GM18867 (cell line): ENCODE results near the gene ACACB.

Experiments
- ATAC-seq: cut with Tn5 transposase; IDR thresholded peaks from one replicate; pipeline ENCODE4 v1.9.1; 2021; ENCODE audit warnings: mild to moderate bottlenecking, moderate library complexity; ENCODE audit not compliant: unreplicated experiment

ACACB gene

DNA sequence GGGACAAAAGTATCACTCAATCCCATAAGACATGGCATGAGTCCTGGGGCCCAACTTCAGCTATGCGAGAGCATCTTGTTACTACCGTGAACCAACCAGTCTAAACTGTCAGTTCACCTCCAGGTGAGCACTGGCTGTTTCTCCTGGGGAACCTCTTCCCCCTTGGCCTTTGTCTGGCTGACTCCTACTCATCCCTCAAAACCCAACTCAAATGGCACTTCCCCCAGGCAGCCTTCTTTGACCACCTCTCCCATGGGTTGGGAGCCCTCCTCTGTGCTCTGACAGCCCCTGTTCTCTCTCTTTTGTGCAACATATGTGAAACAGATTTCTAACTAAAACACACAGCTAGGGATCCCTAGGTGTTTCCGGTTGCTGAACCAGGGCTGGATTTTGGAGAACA lies 155.0 kb downstream of the ACACB start:
- no peak for ATAC-seq

GRCh38 chr12:109273354-109273753 lies 157.0 kb downstream of the ACACB start:
- ATAC-seq: no peak

DNA sequence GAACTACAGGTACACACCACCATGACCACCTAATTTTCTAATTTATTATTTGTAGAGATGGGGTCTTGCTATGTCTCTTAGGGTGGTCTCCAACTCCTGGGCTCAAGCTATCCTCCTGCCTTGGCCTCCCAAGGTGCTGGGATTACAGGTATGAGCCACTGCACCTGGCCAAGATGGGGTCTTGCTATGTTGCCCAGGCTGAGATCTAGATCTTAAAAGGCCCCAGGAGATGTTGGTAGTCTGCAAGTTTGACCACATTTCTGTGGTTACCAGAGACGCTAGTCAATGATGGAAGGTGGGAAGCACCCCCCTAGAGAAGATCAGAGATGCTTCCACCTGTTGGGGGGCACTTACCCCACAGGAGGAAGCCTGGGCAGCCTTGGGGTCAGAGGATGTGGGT lies 158.0 kb downstream of the ACACB start:
- no peak for ATAC-seq

GRCh38 chr12:109275173-109275572 lies 158.8 kb downstream of the ACACB start:
- ATAC-seq: no peak

GRCh38 chr12:109276160-109276559 lies 159.8 kb downstream of the ACACB start:
- no peak for ATAC-seq

DNA sequence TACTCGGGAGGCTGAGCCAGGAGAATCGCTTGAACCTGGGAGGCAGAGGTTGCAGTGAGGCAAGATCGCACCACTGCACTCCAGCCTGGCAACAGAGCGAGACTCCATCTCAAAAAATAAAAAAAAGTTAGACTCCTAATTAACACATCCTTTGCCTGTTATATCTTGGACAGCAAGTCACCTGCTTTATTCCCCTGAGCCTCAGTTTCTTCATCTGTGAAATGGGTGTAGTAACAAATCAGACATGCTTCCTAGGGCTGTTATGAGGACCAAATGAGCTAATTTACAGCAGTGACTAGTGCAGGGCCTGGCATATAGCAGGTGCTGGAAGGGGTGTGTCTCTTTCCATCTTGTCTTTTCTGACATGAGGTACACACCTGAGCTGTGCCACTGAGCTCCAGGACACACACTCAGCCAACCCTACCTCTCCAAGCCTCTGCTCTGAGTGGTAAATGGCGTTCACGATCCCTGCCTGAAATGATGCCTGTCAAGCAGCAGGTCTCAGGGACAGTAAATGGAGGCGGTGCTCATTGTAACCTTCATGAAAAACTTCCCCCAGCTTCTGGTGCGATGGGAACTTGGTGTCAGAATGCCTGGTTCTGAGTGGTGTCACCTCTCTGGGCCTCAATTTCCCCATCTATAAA lies 161.0 kb downstream of the ACACB start:
- no peak for ATAC-seq

DNA sequence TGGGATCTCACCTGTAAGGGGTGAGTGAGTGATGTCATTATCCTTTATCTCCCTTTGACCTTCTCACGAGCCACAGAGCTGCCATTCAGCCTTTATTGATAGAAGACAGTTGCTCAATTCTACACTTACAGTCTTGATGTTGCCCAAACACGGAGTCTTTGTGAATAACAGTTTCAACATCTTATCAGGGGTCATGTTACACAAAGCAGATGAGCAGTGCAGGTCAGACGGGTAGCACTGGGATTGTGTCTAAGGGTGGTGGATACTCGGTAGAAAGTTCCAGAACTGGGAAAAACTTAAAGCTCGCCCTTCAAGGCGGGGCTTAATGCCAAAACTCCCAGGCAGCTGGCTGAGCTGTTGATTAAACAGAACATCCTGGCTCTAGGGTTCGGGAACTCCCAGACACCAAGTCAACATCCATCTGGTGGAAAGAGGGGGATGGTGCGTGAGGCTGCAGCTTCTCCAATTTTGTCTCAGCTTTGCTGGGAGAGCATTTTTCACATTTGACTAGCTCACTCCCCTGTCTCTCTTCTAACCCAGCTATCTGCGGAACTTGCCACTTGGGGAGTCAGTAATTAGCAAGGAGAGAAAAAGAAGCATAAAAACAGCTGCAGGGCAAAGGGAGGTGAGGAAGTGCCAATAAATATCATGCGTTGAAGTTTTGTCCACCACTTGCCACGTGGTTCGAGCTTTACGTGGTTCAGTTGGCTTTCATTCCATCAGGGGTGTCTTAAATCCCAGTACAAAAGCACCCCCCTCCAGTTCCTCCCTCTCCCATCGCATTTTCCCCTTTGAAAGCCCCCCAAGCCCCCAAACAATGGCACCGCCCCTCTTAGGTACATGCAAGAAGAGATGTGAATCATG lies 161.7 kb downstream of the ACACB start:
- no peak for ATAC-seq

DNA sequence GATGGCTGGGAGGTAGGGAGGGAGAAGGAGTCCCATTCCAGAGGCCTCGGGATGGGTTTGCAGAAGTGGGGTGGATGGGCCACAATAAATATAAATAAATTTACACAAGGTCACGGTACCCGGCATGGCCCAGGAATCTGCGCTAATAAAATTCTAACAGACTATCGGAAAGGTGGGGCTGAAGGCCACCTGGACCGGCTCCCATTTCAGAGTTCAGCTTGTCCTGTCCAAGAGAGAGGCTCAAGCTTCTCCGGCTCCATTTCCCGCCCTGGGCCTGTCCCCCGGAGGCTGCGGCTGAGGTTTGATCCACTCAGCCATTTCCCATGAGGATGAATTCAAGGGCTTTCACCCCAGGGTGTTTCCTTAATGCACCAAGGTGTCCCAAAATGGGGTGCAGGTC lies 162.5 kb downstream of the ACACB start:
- no peak for ATAC-seq

DNA sequence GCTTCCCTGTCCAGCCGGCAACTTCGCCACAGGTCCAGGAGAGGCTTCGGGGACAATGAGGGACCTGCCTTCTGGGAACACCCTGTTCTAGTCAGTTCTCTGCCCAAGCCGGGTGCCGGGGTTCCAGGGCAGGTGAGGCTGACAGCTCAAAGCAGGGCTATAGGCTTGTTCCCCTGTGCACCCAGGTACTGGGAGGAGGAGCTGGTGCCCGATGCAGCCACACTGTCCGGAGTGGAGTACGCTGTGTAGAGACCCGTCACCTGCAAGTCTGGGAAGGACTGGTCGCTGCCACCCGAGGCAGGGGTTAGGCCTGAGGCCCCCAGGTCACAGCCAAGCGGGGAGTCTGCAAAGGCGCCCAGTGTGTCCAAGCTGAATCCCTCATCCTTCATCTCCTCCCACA lies 163.1 kb downstream of the ACACB start:
- no peak for ATAC-seq

GRCh38 chr12:109281452-109281851 lies 165.1 kb downstream of the ACACB start:
- ATAC-seq: no peak

DNA sequence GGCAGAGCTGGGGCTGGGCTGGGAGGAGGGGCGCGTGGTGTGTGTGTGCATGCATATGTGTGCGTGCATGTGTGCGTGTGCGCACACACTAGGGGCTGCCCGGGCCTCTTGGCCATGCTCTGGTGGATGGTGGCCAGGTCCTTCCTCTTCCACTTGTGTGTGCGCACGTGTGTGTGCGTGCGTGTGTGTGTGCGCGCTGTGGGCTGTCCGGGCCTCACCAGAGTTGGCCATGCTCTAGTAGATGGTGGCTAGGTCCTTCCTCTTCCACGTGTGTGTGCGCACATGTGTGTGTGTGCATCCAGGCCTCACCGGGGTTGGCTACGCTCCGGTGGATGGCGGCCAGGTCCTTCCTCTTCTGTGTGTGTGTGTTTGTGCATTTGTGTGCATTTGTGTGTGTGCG lies 168.0 kb downstream of the ACACB start:
- ATAC-seq: no peak

DNA sequence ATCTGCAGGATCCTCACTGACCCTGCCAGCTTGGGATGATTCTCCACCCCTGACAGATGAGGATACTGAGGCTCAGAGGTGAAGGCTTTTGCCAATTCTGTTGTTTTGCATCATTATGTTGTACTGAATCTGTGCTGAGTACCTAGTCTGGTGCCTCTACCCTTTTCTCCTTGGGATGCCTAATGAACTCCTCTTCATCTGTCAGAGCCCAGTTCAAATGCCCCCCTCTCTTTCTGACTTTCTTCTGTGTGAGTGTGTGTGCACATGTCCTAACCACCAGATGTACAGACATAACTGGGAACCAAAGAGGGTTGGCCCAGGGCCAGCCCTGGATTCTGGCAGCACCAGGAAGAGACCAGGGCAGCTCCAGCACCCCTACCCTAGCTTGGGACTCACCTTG lies 169.9 kb downstream of the ACACB start:
- no peak for ATAC-seq

DNA sequence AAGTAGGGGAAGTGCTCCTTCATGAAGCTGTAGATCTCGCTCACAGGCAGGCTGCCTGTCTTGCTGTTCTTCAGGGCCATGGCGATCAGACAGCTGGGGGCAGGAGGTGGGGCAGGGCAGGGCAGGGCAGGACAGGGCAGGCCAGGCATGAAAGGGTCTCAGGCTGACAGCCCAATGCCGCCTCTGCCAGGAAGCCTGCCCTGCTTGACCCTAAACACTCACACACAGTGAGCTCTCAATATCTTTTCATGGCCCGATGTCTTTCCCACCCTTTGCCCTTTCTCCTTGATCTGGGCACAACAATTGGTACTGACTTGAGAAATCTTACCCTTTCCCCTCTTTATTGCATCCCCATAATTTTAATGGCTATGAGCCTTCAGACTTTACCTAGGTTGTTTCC lies 170.3 kb downstream of the ACACB start:
- no peak for ATAC-seq

DNA sequence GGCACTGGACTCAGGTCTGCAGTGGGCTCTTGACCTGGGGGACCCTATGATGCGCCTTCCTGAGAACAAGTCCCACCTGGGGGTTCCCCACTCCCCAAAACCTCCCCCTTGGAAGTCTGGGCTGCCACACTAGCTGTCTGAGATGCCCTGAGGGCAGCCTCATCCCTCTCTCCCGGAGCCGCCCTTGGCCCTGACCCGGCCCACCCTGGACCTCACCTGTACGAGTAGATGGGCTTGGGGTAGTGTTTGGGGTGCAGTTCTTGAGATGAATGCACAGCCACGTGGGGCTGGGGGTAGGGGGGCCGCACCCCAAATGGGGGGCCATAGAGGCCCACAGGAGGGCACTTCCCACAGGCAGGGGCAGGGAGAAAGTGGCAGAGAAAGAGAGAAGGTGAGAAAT lies 170.8 kb downstream of the ACACB start:
- ATAC-seq: no peak

DNA sequence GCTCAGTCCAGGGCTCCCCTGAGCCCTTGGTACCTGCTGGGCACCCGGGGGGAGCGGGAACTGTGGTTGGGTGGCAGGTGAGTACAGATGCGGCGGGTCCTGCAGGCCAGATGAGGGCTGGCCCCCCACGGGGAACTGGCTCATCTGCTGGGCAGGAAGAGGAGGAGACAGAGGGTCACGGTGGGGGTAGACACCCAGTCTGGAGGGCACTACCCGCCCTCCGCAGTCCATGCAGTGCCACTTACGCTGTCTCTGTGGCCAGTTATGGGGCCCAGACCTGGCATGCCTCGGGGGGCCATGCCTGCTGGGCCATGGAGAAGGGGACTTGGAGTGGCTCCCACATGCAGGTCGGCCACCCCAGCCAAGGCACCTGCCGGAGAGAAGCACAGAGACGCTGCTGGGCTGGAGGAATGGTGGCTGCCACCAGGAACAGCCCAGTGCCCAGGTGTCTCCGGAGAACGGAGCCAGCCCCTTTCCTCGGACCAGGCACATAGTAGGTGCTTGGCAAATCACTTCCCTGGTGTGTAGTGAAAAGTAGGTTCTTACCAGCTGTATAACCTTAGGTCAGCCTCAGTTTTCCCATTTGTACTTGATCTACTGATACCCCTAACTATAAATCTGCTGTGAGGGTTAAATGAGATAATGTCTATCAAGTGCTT lies 171.6 kb downstream of the ACACB start:
- ATAC-seq: no peak

DNA sequence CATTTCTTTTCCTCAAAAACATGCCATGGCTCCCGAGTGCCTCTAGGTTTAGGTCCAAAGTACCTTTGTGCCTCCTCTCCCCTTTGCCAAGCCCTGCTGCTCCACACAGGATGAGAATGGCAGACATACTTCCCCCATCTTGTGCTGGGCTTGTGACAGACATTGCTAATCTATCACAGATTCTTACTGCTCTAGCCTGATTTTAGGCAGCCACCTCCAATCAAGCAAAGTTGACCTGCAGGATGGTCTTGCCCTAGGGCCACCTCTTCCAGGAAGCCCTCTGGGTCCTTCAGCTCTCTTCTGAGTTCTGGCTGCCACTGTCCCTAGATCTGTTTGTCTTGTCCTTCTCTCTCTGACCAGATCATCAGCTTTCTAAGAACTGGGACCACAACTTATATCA lies 172.2 kb downstream of the ACACB start:
- no peak for ATAC-seq

DNA sequence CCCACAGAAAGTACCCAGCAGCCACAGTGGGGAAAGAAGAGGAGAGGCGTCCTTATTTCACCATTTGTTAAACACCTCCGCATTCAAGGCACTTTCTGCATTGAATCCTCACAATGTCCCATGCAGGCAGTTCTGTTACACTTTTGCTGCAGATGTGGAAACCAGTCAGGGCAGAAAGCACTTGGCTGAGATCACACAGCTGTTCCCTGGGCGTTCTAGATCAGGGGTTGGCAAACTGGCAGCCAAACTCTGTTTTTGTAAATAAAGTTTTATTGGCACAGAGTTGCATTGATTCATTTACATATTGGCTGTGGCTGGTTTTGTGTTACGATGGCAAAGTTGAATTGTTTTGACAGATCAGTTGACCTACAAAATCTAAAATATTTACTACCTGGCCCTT lies 172.6 kb downstream of the ACACB start:
- no peak for ATAC-seq

DNA sequence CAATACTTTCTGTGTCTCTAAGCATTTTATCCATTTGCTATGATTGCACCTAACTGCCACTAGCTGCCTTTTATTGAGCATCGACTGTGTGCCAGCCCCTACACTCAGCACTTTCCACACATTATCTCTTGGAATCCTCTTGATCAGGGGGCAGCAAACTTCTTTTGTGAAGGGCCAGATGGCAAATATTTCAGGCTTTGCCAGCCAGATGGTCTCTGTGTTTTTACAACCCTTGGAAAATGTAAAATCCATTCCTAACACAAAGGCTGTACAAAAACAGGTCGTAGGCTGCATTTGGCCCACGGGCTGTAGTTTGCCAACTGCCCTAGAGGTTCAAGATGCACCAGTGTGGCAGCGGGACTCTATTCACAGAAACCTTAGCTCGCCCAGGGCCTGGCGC lies 173.2 kb downstream of the ACACB start:
- no peak for ATAC-seq

GRCh38 chr12:109290061-109290460 lies 173.7 kb downstream of the ACACB start:
- no peak for ATAC-seq

- ATAC-seq: no peak
These were observed 174.7 kb downstream of the ACACB start for GRCh38 chr12:109291117-109291516.

- no peak for ATAC-seq
These were observed 175.3 kb downstream of the ACACB start for GRCh38 chr12:109291521-109292341.
